ENCODE measurements around the gene NDUFAF2.
"Not testable (repeated sequence)": the region's sequence is repeated elsewhere in the genome, so short reads cannot be mapped to it uniquely, and the experiment has no call there.

Gene NDUFAF2

DNA sequence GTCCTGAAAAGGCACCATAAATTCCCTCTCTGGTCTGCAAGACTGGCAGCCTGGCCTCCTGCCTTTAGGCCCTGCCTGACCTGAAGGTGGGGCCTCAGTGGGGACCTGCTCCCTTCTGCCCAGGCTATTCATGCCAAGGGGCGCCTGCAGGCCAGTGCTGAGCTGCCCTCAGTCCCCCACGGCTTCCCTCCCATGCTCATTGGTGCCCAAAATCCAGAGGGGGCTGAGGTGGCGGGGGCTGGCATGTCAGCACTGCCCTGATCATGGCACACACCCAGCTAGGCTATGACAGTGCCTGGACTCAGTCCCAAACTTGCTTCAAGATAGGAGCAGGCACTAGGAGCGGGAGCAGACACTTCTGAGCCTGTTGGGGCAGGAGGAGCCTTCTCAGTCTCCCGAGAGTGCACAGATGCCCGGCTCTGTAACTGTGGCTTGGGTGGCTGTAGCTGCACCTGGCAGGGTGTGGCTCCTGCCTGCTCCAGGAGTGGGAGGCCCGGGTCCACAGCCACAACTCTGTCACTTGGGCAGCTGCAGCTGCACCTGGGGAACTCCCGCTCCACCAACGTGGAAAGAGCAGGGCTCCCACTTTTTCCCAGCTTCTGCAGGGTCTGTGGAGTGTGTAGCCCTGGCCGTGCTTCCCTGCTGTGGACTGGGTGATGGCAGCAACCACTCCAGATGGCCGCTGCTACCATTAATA, 49.0 kb downstream of the NDUFAF2 start:
- FAIRE-seq, result no peak

GRCh38 chr5:60996368-60996767, 51.4 kb downstream of the NDUFAF2 start:
- no peak for FAIRE-seq

DNA sequence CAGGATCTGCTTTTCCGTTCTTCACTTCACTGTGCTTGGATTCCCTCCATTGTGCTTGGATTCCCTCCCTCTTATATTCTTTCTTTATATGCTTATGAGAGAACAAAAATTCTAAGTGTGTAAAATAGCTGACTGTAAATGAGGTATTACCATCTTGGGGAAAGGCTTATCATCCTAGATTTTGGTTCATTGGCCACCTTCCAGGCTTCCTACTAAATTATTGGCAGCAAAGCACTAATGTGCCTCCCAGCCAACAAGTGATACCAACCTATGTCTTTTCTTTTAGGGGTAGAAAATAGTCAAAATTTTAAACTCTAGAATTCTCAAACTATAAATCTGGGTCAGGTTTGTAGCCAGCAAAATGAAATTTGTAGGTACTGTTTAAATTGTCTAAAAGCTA, 52.7 kb downstream of the NDUFAF2 start:
- no peak for FAIRE-seq

DNA sequence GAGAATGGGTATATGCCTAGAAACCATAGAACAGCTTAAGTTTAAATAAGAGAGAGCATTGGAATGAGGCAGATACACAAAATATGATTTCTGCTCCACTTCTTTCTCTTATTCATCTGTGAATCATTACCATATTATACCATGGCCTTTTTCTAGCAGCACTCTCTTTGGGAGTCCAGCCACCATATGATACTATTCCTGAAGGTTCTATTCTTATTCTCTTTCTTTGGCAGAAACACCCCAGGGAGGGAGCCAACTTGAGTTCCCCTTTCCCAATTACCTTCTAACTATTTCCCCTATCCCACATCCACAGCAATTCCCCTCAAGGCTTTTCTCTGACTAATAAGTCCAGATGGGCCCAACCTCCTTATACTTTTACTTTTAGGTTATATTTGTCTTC, 55.9 kb downstream of the NDUFAF2 start:
- no peak for FAIRE-seq

DNA sequence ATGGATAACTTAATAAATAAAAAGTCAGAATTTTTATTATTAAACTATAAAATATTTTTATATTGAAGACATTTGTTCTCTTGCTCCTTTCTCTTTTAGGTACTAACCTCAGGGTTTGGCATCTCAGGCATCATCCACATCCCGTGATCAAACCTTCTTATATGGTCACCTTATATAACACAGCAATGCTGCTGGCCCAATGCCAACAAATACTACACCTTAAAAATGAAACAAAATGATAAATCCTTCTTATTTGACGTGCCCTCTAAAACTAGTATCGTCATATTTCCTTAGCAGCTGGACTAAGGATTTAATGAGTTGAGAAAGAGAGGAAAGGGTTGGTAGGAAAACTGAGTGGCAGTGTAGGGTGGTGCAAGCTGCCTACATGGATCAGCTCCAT, 56.6 kb downstream of the NDUFAF2 start:
- FAIRE-seq, result no peak

DNA sequence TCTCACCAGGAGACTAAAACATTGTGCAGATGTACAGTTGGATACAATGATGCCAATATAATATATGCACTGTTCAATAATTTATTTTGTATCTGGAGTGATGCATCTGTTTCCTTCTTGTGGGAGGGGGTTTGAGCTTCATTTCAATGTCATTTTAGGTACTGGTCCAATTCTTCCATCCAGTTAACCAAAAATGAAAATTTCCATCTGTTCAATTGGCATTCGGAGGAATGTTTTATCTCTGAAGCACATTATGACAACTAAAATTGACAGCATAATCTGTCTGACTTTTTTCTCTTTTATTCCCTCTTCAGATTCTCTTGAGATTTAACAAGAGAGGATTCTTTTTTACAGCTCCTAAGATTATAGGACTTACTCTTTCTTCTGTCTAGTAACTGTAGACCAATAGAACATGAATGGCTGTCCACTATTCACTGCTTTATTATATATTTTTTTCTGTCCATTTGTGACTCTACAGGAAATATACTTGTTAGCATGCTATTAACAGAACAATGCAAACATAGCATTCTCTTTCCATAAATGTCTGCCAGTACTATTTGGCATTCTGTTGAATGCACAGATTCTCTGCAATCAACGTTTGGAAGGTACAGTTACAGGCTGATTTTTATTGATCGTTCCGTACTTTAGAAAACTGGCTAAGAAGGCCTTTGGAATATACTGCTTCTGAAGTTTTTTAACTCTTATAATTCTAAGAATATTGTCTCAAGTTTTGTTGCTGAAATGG, 57.8 kb downstream of the NDUFAF2 start:
- no peak for FAIRE-seq

DNA sequence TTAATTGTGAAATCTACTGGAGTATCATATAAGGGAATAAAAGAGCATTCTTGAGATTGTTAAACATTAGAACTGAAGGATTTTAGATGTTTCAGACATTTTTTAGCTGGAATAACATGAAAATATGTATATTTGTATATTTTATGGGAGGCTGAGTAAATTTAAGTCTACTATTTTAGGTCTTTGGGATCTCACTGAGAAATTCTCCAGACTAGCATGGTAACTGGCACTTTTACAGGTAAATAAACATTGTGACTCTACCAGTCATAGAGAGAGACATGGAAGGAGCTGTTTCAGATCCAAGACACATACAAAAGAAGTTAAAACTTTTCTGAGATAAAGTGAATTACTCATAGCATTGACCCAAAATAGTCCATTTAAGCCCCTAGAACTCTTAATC, 59.4 kb downstream of the NDUFAF2 start:
- no peak for FAIRE-seq

DNA sequence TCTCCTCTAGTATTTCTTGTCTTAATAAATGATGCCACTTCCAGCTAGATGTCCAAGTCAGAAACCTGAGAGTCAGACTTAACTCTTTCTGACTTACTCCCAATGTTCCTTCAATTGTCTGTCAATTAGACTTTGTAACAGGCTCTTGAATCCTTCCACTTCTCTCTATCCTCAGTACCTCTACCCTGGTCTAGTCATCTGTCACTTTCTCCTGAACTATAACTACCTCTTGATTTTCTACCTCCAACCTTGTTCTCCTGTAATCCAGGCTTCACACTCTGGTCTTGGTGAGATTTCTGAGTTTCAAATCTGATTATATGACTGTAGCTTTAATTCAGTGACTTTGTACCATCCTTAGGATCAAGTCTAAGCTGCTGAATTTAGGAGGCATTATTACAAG, 64.9 kb downstream of the NDUFAF2 start:
- FAIRE-seq, result no peak

GRCh38 chr5:61010467-61011454, 65.8 kb downstream of the NDUFAF2 start:
- no peak for FAIRE-seq

GRCh38 chr5:61018062-61018461, 73.1 kb downstream of the NDUFAF2 start:
- FAIRE-seq, result no peak

DNA sequence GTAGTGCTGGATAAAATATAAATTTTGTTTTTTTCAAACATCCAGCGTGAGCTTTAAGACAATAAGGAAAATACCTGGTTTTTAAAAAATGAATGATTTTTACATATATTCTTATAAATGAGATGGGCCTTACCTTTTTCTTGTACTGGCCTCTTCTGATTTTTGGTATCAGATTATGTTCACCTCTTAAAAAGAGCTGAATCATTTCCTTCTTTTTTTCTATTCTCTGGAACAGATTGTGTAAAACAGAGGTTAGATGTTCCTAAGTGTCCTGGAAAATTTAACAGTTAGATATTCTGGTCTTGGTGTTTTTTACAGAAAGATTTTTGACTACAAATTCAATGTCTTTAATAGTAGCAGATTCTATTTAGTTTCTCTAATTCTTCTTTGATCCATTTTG, 74.6 kb downstream of the NDUFAF2 start:
- no peak for FAIRE-seq

- FAIRE-seq, result no peak
These were observed 75.4 kb downstream of the NDUFAF2 start for GRCh38 chr5:61020415-61020814.

GRCh38 chr5:61023131-61023530, 78.1 kb downstream of the NDUFAF2 start:
- no peak for FAIRE-seq

DNA sequence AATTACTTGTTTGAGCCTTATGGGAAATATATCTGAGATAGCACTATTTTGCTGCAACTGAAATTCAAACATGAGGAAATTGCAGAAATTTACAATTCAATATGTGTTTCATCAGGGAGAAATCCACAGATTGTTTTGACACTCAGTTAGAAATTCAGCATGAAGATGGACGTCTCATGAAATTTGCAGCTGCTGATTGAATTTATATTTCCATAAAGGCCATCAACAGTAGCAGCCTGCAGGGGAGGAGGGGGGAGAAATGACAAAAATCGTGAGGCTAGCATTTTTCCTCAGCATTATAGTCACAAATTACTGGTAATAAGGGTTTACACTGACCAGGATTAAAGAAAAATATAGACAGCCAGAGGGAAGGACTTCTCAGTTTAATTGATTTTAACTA, 81.0 kb downstream of the NDUFAF2 start:
- FAIRE-seq, result no peak

DNA sequence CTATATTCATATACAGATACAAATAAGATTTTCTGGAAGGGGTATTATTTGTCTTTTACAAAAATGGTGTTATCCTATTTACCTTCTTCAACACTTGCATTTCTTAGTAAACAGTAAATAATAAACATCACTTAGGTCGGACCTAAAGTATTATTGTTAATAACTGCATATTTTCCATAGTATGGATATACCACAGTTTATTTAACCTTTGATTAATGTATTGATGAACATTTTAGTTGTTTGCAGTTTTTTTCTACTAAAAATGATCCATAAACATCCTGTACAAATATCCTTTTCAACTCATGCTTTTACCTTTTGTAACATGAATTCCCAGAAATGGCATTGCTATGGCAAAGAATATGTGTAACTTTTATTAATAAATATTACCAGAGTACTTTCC, 83.4 kb downstream of the NDUFAF2 start:
- FAIRE-seq, result no peak

DNA sequence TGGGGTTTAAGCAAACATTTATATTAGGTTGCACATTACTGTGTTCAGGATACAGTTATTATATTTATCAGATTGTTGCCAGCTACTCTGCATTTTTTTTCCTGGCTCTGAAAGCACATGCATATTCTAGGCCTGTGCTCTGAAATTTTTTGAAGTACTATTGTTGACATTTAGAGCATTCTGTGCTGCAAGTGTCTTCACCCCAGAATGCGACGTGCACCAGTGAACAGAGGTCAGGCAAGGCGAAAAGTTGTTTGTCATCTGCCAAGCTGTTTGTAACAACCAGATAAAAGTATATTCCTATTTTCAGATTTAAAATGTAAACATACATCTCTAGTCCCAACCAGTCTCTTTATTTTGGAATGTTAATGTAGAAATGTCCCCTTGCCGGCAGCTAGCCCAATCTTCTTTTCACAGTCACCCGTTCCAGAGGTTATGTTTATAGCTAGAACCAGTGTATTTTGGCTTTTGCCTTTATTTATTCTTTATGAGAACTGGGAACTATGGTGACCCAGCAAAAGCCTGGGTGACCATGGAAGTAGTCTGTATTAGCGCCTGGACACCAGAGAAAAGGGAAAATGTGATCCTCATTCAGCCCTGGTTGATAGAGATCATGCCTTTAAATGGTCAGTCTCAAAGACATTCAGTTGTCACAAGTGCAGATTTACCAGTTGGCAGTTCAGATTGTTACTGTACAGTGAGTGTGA, 84.6 kb downstream of the NDUFAF2 start:
- FAIRE-seq, result no peak

DNA sequence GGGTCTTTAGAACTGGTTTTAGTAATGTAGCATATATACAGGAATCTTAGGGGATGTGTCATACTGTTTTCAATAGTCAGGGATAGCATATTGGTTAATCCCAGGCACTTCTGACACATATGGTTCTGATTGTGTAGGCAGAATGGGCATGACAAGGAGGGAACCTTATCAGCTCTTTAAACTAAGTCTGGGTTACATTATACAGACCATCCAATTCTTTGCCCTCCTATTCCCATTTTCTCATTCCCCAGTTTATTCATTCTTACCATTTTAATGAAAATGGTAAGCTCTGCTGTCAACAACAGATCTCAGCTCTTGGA, 85.1 kb downstream of the NDUFAF2 start:
- FAIRE-seq, result no peak

DNA sequence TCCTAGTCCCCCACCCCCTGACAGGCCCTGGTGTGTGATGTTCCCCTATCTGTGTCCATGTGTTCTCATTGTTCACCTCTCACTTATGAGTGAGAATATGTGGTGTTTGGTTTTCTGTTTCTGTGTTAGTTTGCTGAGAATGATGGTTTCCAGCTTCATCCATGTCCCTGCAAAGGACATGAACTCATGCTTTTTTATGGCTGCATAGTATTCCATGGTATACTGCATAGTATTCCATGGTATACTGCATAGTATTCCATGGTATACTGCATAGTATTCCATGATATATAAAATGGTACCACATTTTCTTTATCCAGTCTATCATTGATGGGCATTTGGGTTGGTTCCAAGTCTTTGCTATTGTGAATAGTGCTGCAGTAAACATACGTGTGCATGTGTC, 86.3 kb downstream of the NDUFAF2 start:
- not testable (repeated sequence) for FAIRE-seq

GRCh38 chr5:61044545-61044944, 99.5 kb downstream of the NDUFAF2 start:
- FAIRE-seq, result no peak

GRCh38 chr5:61047346-61047745, 102.3 kb downstream of the NDUFAF2 start:
- FAIRE-seq, result no peak

GRCh38 chr5:61048534-61048933, 103.5 kb downstream of the NDUFAF2 start:
- no peak for FAIRE-seq

DNA sequence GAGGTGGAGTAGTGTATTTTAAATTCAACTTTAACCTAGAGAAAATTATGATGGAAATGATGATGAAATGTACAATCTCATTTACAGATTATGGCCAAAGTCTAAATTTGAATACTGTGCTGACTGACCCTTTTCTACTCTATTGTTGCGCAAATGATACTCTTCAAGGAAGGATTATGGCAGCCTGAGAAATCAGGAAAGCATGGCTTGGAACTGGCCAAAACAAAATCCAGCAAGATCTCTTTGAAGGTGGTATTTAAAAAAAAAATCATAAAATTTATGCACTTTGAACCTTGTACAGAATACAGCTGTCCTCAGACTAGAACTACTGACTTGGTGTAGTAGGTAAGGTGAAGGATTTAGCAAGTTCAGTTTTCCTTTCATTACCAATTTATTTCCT, 105.3 kb downstream of the NDUFAF2 start:
- FAIRE-seq, result no peak

DNA sequence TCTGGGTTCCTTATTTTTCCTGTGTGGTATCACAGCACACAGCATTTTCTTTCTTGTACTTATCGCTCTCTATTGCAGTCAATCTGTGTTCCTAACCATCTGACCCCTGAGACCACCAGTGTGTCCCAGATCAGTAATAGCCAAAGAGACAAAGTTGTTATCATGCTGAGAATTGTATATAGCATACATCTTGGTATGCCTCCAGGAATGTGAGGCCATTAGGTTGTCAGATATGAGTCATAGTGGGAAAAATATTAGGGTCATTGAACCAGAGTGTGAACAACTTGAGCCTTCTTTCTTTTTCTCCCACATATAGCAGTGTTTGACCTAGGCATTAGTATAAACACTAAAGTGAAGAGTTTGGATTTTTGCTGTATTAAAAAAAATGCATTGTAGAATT, 106.3 kb downstream of the NDUFAF2 start:
- no peak for FAIRE-seq
